CD4-positive, alpha-beta T cell treated with Interleukin-21 for 1 hour (primary cell): ENCODE data around the gene FEZ2.

Experiments used
- DNase-seq: peaks from one replicate; pipeline ENCODE4 v3.0.0-alpha.2; 2020

Gene FEZ2

DNA sequence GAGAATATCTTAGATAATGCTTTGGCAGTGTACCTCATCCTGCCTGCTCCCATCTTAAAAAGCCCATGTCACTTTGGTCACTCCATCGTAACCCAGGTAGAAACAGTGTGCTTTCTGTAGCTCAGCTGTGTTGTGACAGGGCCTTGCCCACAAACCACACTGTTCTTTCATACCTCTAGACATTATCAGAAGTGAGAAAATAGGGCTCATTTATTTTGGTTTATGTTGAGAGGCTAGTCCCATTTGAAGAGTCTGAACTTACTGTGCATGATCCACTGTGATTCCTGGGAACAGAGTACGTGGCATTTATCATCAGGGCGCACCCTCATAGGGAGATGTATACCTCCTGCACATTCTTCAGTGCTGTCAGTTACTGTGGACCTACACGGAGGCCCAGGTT lies 69.7 kb downstream of the FEZ2 start:
- DNase-seq = no peak

DNA sequence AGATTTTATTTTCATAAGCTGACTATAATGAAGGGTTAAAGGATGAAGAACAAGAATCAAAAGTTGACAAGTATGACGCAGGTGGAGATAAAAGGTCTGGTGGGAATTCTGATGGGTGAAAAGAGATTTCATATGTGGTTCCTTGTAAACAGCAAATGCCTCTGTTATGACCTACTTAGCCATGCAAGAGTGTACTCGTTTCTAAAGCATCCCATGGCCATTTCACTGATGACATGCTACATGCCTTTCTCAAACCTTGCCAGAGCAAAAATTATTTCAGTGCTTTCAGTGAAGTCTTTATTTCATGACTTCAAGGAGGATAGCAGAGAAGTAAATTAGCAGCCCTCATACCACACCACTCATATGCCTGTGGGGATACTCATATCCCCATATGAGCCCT lies 71.7 kb downstream of the FEZ2 start:
- DNase-seq = no peak

DNA sequence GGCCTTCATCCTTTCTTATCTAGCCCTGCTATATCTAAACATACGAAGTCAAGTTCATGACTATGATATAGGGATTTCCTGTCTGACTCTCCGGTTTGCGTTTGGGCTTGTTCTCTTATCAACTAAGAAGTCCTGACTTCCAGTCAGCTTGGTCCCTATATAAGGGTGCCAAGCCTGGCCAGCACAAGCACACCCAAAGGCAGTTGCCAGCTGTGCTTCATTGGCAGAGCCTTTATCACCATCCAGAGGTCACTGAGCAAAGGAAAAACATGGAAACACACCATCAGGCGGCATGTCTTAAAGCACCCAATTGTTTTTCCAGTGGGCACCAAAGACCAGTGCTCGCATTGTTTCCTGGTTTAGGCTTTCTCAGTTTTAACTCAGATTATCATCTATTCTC lies 72.7 kb downstream of the FEZ2 start:
- DNase-seq = no peak

DNA sequence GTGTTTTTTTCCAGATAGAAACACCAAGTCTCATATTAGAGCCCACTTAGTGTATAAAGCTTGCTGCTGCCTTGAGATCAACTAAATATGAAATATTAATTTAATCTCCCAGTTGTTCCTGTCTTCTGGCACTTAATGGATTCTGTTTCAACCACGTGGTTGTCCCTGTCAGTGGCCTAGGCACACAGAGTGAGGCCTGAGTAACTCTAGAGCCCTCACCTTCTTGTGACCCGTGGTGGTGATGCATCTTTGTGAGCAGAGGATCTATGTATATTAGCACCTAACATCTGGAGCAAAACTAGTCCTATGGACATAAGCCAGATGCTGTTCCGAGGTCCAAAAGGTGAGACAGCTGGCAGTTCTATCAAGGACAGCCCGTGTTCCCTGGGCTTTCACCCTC lies 74.8 kb downstream of the FEZ2 start:
- DNase-seq = no peak

DNA sequence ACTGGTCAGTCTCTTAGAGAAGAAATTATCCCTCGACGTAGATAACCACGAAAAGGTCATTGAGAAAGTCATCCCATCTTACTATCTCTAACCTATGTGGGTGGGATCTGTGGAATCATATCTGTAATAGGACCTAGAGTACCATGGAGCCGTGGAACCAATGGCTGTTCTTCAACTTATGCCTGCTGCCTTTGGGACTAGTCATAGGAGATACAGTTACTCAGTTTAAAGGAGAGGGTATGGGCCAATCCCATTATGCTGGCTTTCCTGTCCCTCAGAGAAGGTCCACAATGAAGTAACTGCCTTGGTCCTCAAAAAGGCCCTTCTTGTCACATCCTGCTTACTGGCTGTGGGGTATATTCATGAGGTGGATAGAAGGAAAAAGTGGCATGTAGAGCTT lies 77.5 kb downstream of the FEZ2 start:
- no peak for DNase-seq

DNA sequence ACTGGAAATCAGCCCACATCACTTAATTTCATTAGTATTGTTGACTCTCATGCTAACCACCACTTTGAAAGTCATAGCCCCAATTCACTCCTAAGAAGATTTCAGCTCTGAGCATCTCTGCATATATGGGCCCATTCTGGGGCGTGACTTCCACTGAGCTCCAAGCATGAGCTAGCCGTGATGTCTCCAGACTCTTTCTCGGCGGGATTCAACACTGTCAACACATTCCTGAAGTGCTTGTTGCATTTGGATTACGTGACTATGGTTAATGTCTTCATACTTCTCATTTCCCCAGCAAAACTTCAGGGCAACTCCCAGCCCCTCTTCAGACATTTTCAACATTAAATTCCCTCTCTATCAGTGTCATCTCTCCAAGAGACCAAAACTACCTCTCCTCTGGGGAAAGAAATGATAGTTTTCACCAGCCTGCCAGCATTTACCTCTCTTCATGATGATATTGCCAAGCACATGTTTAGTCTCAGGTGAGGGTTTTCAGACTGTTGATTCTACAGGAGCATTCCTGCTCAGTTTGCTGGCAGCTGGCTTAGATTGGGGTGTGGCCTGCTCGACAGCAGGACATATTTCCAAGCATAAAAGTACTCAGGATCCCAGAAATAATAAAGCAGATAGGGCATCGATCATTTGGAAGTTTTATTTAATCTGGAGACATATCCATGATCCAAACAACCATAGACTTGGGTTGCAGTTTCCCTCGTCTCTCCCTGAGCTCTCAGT lies 81.7 kb downstream of the FEZ2 start:
- DNase-seq = no peak

DNA sequence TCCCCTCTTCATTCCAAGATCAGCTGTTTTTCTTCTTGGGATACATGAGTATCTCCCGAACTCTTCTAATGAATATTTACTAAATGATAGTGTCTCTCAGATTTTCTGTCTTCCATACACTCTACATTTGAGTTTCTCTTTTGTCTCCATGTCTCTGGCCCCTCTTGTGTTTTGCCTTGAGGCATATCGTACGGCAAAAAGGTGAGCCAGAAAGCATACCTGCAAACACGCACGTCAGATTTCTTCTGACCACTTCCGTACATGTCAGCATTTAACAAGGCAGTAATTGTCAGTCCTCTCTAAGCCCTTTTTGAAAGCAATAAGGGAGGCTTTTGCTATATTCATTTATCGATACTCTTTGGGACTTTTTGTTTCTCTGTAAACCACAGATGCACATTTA lies 82.4 kb downstream of the FEZ2 start:
- DNase-seq = no peak

DNA sequence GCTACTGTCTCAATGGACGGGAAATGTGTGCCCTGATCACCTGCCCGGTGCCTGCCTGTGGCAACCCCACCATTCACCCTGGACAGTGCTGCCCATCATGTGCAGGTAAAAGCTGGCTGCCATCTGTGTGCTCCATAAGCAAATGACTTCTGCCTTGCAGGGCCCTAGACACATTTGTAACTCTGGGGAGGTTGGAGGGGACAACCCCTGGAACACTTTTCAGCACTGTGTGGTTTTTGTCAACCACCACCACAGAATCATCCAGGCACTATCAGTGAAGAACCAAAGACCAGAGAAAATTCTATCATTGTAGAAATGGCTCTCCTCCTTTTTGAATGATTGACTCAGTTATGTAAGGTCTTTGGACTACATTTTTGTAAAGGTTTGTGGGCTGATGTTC lies 84.3 kb downstream of the FEZ2 start:
- DNase-seq = no peak

DNA sequence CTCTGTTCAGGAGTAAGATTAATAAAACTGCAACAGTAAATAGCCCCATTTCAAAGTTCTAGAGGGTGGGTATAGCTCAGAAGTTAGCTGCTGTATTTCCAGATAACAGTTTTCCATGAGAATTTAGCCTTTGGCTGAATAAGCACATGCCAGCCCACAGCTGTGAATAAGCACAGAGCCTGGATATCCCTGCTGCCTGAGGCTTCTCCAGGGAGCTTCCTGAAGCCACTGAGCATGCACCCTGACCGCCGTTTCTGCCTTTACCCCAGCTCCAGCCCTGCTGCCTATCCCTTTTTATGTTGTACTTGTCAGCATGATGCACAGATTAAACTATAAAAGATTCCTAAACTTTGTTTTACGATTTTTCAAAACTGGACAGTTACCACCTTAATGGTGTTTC lies 85.3 kb downstream of the FEZ2 start:
- no peak for DNase-seq

DNA sequence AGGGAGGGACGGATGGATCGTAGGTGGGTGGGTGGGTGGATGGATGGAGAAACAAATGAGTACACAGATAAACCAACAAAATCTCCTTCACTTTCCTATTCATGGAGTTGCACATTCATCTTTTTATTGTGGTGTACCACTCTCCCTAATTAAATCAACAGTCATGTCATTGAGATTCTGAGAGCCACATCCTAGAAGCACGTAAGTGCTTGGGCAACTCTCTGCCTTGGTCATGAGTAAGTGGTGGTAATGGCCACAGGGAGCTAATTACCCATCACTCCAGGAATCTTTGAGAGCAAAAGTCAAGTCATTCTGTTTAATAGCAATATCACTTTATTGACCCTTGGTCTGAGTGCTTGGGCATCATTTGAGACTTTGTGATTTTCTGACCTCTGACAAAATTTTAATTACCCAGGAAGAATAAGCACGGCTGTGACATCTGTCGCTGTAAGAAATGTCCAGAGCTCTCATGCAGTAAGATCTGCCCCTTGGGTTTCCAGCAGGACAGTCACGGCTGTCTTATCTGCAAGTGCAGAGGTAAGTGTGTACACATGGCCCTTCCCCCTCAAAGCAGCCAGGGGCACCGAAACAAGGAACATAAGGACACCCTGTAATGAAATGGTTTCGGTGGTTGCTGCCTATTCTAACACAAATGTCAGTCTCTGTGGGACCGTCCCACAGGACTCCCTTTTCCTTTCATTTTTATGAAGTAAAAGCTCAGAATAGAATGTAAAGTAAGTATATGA lies 85.9 kb downstream of the FEZ2 start:
- DNase-seq = no peak

DNA sequence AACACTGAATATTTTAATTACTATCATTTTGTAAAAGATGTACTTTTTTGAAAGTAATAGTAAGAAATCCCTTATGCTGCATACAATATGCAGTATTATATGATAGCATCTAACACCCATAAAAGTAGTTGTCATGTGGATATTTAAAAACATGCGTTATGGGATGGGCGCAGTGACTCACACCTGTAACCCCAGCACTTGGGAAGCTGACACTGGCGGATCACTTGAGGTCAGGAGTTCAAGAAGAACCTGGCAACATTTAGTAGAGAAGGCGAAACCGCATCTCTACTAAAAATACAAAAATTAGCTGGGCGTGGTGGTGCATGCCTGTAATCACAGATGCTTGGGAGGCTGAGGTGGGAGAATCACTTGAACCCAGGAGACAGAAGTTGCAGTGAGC lies 88.9 kb downstream of the FEZ2 start:
- no peak for DNase-seq

DNA sequence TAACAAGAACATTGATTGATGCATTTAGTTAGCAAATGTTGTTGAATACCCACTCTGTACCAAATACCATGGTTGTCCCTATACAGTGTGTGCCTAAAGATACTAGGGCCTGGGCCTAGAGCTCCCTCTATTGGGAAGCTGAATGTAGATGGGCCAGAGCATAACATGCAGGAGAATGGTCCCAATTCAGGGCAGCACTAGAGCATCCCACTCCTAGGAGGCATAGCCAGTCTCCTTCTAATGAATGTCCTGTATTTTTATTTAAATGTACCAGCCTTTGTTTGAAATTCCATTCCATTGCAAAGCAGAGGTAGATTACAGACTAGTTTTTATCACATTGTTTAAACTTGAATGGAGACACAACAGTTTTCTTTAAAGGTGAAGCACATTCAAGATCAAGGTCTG lies 90.6 kb downstream of the FEZ2 start:
- DNase-seq = peak; percentile 34
